B cell (primary cell): ENCODE results near the gene ANGPT4.

ENCODE experiments used
- CTCF ChIP-seq: fragments of 200-600 bp; IDR thresholded peaks from one replicate; pipeline ENCODE4 v1.8.0; 2022; ENCODE audit warnings: antibody characterized with exemption, mild to moderate bottlenecking
- EZH2 ChIP-seq: IDR thresholded peaks from 2 replicates; pipeline ENCODE4 v1.6.1; 2012; ENCODE audit warnings: borderline replicate concordance, low read depth, mild to moderate bottlenecking, moderate library complexity, low read length; ENCODE audit not compliant: insufficient read depth, poor library complexity, severe bottlenecking

- TF ChIP-seq CTCF (no peak), EZH2 (no peak)
Observed at GRCh38 chr20:869606-870005, 46.5 kb downstream of the ANGPT4 start.
